IMR-90 (cell line): ENCODE measurements around the gene IARS2.
A peak's percentile ranks its signal among the peaks of the same experiment; 100 is the strongest.

Experiments
- CEBPB ChIP-seq: IDR thresholded peaks from 2 replicates; pipeline ENCODE4 v1.6.1; 2012; ENCODE audit warnings: low read depth, low read length, improper control_type of control experiment
- CHD1 ChIP-seq: IDR thresholded peaks from 2 replicates; pipeline ENCODE4 v1.6.1; 2012; ENCODE audit warnings: low read depth, low read length, improper control_type of control experiment
- FOS ChIP-seq: fragments of 150-350 bp; IDR thresholded peaks from 2 replicates; pipeline ENCODE4 v1.6.1; 2016; ENCODE audit warnings: low read depth, low read length
- MAFK ChIP-seq: IDR thresholded peaks from 2 replicates; pipeline ENCODE4 v1.6.1; 2012; ENCODE audit warnings: low read depth, low read length, improper control_type of control experiment
- MXI1 ChIP-seq: IDR thresholded peaks from 2 replicates; pipeline ENCODE4 v1.6.1; 2012; ENCODE audit warnings: low read depth, mild to moderate bottlenecking, low read length, moderate library complexity, borderline replicate concordance
- NFE2L2 ChIP-seq: fragments of 150-350 bp; IDR thresholded peaks from 2 replicates; pipeline ENCODE4 v1.6.1; 2016; ENCODE audit warnings: low read depth, mild to moderate bottlenecking, low read length
- POLR2A ChIP-seq: IDR thresholded peaks from 2 replicates; pipeline ENCODE4 v1.6.1; 2012; ENCODE audit warnings: mild to moderate bottlenecking, low read depth, low read length
- RAD21 ChIP-seq: IDR thresholded peaks from 2 replicates; pipeline ENCODE4 v1.6.1; 2012; ENCODE audit warnings: low read length, improper control_type of control experiment
- RCOR1 ChIP-seq: IDR thresholded peaks from 2 replicates; pipeline ENCODE4 v1.6.1; 2012; ENCODE audit warnings: mild to moderate bottlenecking, low read length, improper control_type of control experiment; ENCODE audit not compliant: insufficient replicate concordance
- SMC3 ChIP-seq: fragments of 150-350 bp; IDR thresholded peaks from 2 replicates; pipeline ENCODE4 v1.6.1; 2016; ENCODE audit warnings: low read depth, mild to moderate bottlenecking, antibody characterized with exemption, low read length, moderate library complexity
- TF ChIP-seq, protein P1 (sequence below): conservative IDR thresholded peaks from 2 replicates; pipeline ENCODE4 v1.5.1; 2012; ENCODE audit warnings: mild to moderate bottlenecking, low read depth, low read length, improper control_type of control experiment
- TF ChIP-seq, protein P2 (sequence below): fragments of 150-350 bp; IDR thresholded peaks from 2 replicates; pipeline ENCODE4 v1.6.1; 2017; ENCODE audit warnings: mild to moderate bottlenecking, antibody characterized with exemption, low read length, low read depth
- TF ChIP-seq, protein P3 (sequence below): fragments of 150-350 bp; IDR thresholded peaks from 2 replicates; pipeline ENCODE4 v1.6.1; 2016; ENCODE audit warnings: low read depth, mild to moderate bottlenecking, low read length, moderate library complexity, borderline replicate concordance

DNA sequence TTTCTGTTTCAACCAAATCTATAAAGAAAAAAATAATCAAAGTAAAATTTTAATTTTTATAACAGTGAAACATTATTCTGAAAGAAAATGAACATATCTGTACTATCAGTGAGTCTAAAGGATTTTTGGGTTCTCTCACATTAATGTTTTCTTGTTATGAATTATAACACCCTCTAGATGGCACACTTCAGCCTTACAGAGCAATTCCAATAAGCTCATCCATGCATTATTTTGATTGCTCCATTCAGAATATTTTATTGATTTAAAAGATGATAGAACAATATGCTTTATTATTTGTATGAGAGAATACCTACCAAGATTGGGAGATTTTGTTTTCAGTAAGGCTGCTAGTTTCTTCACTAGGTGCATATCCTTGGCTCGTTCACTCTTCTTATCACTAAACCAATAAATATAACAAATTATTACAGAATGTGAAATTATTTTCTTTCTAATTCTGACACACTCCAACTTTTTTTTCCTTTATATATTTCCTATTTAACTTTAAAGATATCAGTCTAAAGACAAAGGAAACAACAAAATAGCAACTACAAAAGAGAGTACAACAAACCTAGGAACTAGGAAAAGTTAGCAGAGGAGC is 95.9 kb downstream of the IARS2 start:
- TF ChIP-seq, protein P1, sequence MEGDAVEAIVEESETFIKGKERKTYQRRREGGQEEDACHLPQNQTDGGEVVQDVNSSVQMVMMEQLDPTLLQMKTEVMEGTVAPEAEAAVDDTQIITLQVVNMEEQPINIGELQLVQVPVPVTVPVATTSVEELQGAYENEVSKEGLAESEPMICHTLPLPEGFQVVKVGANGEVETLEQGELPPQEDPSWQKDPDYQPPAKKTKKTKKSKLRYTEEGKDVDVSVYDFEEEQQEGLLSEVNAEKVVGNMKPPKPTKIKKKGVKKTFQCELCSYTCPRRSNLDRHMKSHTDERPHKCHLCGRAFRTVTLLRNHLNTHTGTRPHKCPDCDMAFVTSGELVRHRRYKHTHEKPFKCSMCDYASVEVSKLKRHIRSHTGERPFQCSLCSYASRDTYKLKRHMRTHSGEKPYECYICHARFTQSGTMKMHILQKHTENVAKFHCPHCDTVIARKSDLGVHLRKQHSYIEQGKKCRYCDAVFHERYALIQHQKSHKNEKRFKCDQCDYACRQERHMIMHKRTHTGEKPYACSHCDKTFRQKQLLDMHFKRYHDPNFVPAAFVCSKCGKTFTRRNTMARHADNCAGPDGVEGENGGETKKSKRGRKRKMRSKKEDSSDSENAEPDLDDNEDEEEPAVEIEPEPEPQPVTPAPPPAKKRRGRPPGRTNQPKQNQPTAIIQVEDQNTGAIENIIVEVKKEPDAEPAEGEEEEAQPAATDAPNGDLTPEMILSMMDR: peak; percentile 54
- no peak for TF ChIP-seq RCOR1
- TF ChIP-seq POLR2A: no peak
- TF ChIP-seq SMC3: peak; percentile 38; the same call in 1 of the 2 replicates
- peak; percentile 47; the same call in 1 of the 2 replicates for TF ChIP-seq RAD21
- TF ChIP-seq CEBPB: no peak
- TF ChIP-seq FOS: no peak
- no peak for TF ChIP-seq MXI1
- TF ChIP-seq, protein P2, sequence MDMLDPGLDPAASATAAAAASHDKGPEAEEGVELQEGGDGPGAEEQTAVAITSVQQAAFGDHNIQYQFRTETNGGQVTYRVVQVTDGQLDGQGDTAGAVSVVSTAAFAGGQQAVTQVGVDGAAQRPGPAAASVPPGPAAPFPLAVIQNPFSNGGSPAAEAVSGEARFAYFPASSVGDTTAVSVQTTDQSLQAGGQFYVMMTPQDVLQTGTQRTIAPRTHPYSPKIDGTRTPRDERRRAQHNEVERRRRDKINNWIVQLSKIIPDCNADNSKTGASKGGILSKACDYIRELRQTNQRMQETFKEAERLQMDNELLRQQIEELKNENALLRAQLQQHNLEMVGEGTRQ: no peak
- no peak for TF ChIP-seq CHD1
- no peak for TF ChIP-seq MAFK
- TF ChIP-seq, protein P3, sequence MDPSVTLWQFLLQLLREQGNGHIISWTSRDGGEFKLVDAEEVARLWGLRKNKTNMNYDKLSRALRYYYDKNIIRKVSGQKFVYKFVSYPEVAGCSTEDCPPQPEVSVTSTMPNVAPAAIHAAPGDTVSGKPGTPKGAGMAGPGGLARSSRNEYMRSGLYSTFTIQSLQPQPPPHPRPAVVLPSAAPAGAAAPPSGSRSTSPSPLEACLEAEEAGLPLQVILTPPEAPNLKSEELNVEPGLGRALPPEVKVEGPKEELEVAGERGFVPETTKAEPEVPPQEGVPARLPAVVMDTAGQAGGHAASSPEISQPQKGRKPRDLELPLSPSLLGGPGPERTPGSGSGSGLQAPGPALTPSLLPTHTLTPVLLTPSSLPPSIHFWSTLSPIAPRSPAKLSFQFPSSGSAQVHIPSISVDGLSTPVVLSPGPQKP: no peak
- no peak for TF ChIP-seq NFE2L2
